GM12892 (cell line): ENCODE data around the gene ANKRD13D.

Experiments used
- POLR2A ChIP-seq: IDR thresholded peaks from 2 replicates; pipeline ENCODE4 v1.6.1; 2011; ENCODE audit warnings: low read depth, low read length, control low read depth
- TAF1 ChIP-seq: IDR thresholded peaks from 2 replicates; pipeline ENCODE4 v1.6.1; 2011; ENCODE audit warnings: low read depth, mild to moderate bottlenecking, control low read depth, low read length, borderline replicate concordance

DNA sequence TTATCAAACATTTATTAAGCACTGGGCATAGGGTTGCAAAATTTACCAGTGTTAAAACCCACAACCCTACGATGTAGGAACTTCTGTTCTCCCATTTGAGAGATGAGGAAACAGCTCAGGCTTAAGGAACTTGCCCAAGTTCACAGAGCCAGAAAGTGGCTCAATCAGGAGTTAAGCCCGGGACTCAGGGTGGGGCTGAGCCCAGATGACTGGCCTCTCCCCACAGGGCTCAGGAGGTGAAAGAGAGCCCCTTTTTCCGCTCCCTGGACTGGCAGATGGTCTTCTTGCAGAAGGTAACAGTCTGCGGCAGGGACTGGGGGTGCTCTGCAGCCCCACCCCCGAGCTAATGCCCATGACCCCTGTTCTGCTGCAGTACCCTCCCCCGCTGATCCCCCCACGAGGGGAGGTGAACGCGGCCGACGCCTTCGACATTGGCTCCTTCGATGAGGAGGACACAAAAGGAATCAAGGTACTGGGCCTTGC, 5.6 kb upstream of the ANKRD13D start:
- TF ChIP-seq POLR2A (no peak), TAF1 (no peak)
